Caco-2 (cell line): ENCODE measurements around the gene FEZF1. TPM values are rescaled to one million over a fixed set of nuclear protein-coding genes. Genes with fewer than 3 reads are reported as not detected.
"Not testable (repeated sequence)": the region's sequence is repeated elsewhere in the genome, so short reads cannot be mapped to it uniquely, and the experiment has no call there.

ENCODE experiments used
- BruUV-seq: library from RNA; stranded (reverse); fragments of 400-500 nt; replicated peaks from 2 replicates; lab custom pipeline; 2021; lab: Mats Ljungman, UMichigan
- CTCF ChIA-PET: fragments of 300-600 bp; sonication (Branson Sonifier 250); formaldehyde crosslinking; loops from one replicate; lab custom pipeline; 2022; ENCODE audit warnings: antibody characterized with exemption; lab: Charles Lee
- POLR2A ChIA-PET: fragments of 300-600 bp; sonication (Branson Sonifier 250); formaldehyde crosslinking; loops from one replicate; lab custom pipeline; 2022; ENCODE audit warnings: antibody characterized with exemption; lab: Charles Lee
- DNase-seq, 2 experiments: peaks; one replicate each; pipeline versions ENCODE4 v3.0.0 to v3.0.0-alpha.2; 2020 to 2022
- H3K27me3 ChIP-seq: replicated peaks from 2 replicates; pipeline ENCODE4 v1.6.0; 2011; ENCODE audit warnings: low read length; ENCODE audit not compliant: control insufficient read depth, insufficient read depth
- H3K36me3 ChIP-seq: 2 replicates; pipeline ENCODE4 v1.5.1; 2011; ENCODE audit warnings: low read length; ENCODE audit not compliant: control insufficient read depth, insufficient read depth
- H3K4me1 ChIP-seq: fragments of 250-450 bp; sonication (Bioruptor Pico); 2 replicates; pipeline ENCODE4 v1.5.1; 2020; ENCODE audit warnings: mild to moderate bottlenecking
- H3K4me3 ChIP-seq: 2 replicates; pipeline ENCODE4 v1.5.1; 2011; ENCODE audit warnings: low read depth, mild to moderate bottlenecking, control low read depth, low read length
- H3K9me3 ChIP-seq: fragments of 250-450 bp; sonication (Bioruptor Pico); 2 replicates; pipeline ENCODE4 v1.5.1; 2020; ENCODE audit warnings: mild to moderate bottlenecking, moderate library complexity
- H3K27ac Mint-ChIP-seq: one replicate; pipeline ENCODE4 v1.8.0; 2022; ENCODE audit warnings: mixed read lengths; ENCODE audit not compliant: unreplicated experiment
- H3K27me3 Mint-ChIP-seq: one replicate; pipeline ENCODE4 v1.8.0; 2022; ENCODE audit warnings: mixed read lengths; ENCODE audit not compliant: insufficient read depth, unreplicated experiment
- H3K36me3 Mint-ChIP-seq: one replicate; pipeline ENCODE4 v1.8.0; 2022; ENCODE audit warnings: mild to moderate bottlenecking, mixed read lengths; ENCODE audit not compliant: insufficient read depth, unreplicated experiment
- H3K4me1 Mint-ChIP-seq: one replicate; pipeline ENCODE4 v1.8.0; 2022; ENCODE audit warnings: low read depth, mixed read lengths; ENCODE audit not compliant: unreplicated experiment
- H3K4me3 Mint-ChIP-seq: one replicate; pipeline ENCODE4 v1.8.0; 2022; ENCODE audit warnings: mild to moderate bottlenecking, moderate library complexity, mixed read lengths; ENCODE audit not compliant: unreplicated experiment
- H3K9me3 Mint-ChIP-seq: one replicate; pipeline ENCODE4 v1.8.0; 2022; ENCODE audit warnings: mixed read lengths; ENCODE audit not compliant: unreplicated experiment
- CTCF ChIP-seq, 2 experiments: fragments of 200-600 bp in 1 of 2; IDR thresholded peaks; 1 replicate in 1 of 2; 2 replicates in 1 of 2; pipeline versions ENCODE4 v1.5.1 to v1.8.0; 2011 to 2022; ENCODE audit warnings: antibody characterized with exemption in 1 of 2, control low read depth in 1 of 2, inconsistent platforms in 1 of 2, low read depth in 1 of 2, low read length in 1 of 2, mild to moderate bottlenecking in 1 of 2, moderate library complexity in 1 of 2; ENCODE audit not compliant: insufficient read depth in 1 of 2, severe bottlenecking in 1 of 2, unreplicated experiment in 1 of 2
- intact Hi-C: fragments of 100-400 bp; cut with micrococcal nuclease; formaldehyde crosslinking; loops from one replicate; pipeline ENCODE4 v1.10.0; 2022; ENCODE audit not compliant: unreplicated experiment
- total RNA-seq: library from RNA; stranded (reverse); gene quantifications from 2 replicates; pipeline ENCODE4 v1.2.3, GENCODE V29; 2022

The FEZF1 gene
- total RNA-seq, 1 experiment from 2014 or later: not detected

- intact Hi-C loops: no loop called here
- ChIA-PET CTCF (no interaction called here), POLR2A (no interaction called here)
- no peaks in the 10 kb centered on the region for H3K4me1 Mint-ChIP-seq
- H3K4me3 Mint-ChIP-seq: no peak overlapping the region
- H3K27ac Mint-ChIP-seq: no peak overlapping the region
- Histone ChIP-seq H3K9me3 (0 out of 2 replicates have a peak, but pooled peaks cover 4% of the 10 kb centered on the region), H3K4me3 (no peak overlapping the region), H3K36me3 (no peaks in the 10 kb centered on the region), H3K27me3 (no peaks in the 10 kb centered on the region), H3K4me1 (peaks cover 9% of the 10 kb centered on the region; the same call in 1 of the 2 replicates)
- H3K27me3 Mint-ChIP-seq: peaks cover 6% of the 10 kb centered on the region
- H3K9me3 Mint-ChIP-seq: peaks cover 15% of the 10 kb centered on the region
- no peak for DNase-seq
- no peak for TF ChIP-seq CTCF (IDR thresholded peaks at IDR 0.05; ENCODE audit: insufficient read depth in 1 of 2, low read depth in 1 of 2, low read length in 1 of 2, severe bottlenecking in 1 of 2, unreplicated experiment in 1 of 2)
- H3K36me3 Mint-ChIP-seq: no peaks in the 10 kb centered on the region
- BruUV-seq: no TSS peak
Observed at GRCh38 chr7:122289426-122289825, 15.1 kb downstream of the FEZF1 start.

GRCh38 chr7:122284608-122285007 lies 19.9 kb downstream of the FEZF1 start:
- peak; percentile 82 to 86 for DNase-seq

GRCh38 chr7:122273117-122273516 lies 31.4 kb downstream of the FEZF1 start:
- no peaks in the 10 kb centered on the region for H3K4me1 Mint-ChIP-seq
- H3K27ac Mint-ChIP-seq: no peak overlapping the region
- Histone ChIP-seq H3K4me3 (no peak overlapping the region), H3K4me1 (no peaks in the 10 kb centered on the region), H3K27me3 (no peaks in the 10 kb centered on the region; the same call in 1 of the 2 replicates), H3K9me3 (0 out of 2 replicates have a peak, but pooled peaks cover 3% of the 10 kb centered on the region), H3K36me3 (no peaks in the 10 kb centered on the region)
- H3K36me3 Mint-ChIP-seq: no peaks in the 10 kb centered on the region
- ChIA-PET CTCF (no interaction called here), POLR2A (no interaction called here)
- no peak for DNase-seq
- H3K27me3 Mint-ChIP-seq: peaks cover 3% of the 10 kb centered on the region
- intact Hi-C loops: no loop called here
- H3K9me3 Mint-ChIP-seq: peaks cover 3% of the 10 kb centered on the region
- no peak overlapping the region for H3K4me3 Mint-ChIP-seq
- BruUV-seq: no TSS peak
- no peak for TF ChIP-seq CTCF (IDR thresholded peaks at IDR 0.05; ENCODE audit: insufficient read depth in 1 of 2, low read depth in 1 of 2, low read length in 1 of 2, severe bottlenecking in 1 of 2, unreplicated experiment in 1 of 2)

More at GRCh38 chr7:122284608-122285007, 19.9 kb downstream of the FEZF1 start:
- H3K36me3 ChIP-seq, H3K36me3 Mint-ChIP-seq, H3K4me1 ChIP-seq, POLR2A ChIA-PET, H3K27me3 ChIP-seq, H3K9me3 ChIP-seq, H3K27me3 Mint-ChIP-seq, H3K4me1 Mint-ChIP-seq: not testable (repeated sequence)
- H3K4me3 ChIP-seq: peak overlapping the region; percentile 41
- Mint-ChIP-seq H3K9me3 (peaks cover 15% of the 10 kb centered on the region), H3K4me3 (peak overlapping the region; percentile 87), H3K27ac (peak overlapping the region; percentile 87)
- CTCF ChIA-PET: interaction anchor here (0.7 kb wide), 1 partner anchor 46 kb away, joined by 14 read pairs; no protein-coding TSS in a partner anchor
- BruUV-seq: TSS peak; percentile 84
- peak; percentile 34 to 39 for TF ChIP-seq CTCF (IDR thresholded peaks at IDR 0.05; ENCODE audit: insufficient read depth in 1 of 2, low read depth in 1 of 2, low read length in 1 of 2, severe bottlenecking in 1 of 2, unreplicated experiment in 1 of 2)
- intact Hi-C loops: loop anchor here (1.0 to 5.0 kb wide), 2 partner anchors 47 to 65 kb away; no protein-coding TSS in a partner anchor
